Parathyroid adenoma (tissue), 2 donors: ENCODE results near the gene CD14.
"Not testable (repeated sequence)": the region's sequence is repeated elsewhere in the genome, so short reads cannot be mapped to it uniquely, and the experiment has no call there.

ENCODE experiments used
- H2AFZ ChIP-seq: fragments of 300-600 bp; sonication (generic); one replicate; pipeline ENCODE4 v1.7.0; 2017; ENCODE audit warnings: antibody characterized with exemption, mild to moderate bottlenecking
- H3K27ac ChIP-seq: fragments of 300-600 bp; sonication (generic); one replicate; pipeline ENCODE4 v1.7.0; 2017
- H3K27me3 ChIP-seq: fragments of 300-600 bp; sonication (generic); one replicate; pipeline ENCODE4 v1.7.0; 2017; ENCODE audit warnings: low read length; ENCODE audit not compliant: control insufficient read depth, insufficient read depth
- H3K36me3 ChIP-seq: fragments of 300-600 bp; sonication (generic); one replicate; pipeline ENCODE4 v1.7.0; 2017; ENCODE audit warnings: low read length; ENCODE audit not compliant: control insufficient read depth, insufficient read depth
- H3K4me1 ChIP-seq: fragments of 300-600 bp; sonication (generic); one replicate; pipeline ENCODE4 v1.7.0; 2017; ENCODE audit warnings: control low read depth
- H3K4me2 ChIP-seq: fragments of 300-600 bp; sonication (generic); one replicate; pipeline ENCODE4 v1.7.0; 2017; ENCODE audit warnings: low read length
- H3K4me3 ChIP-seq: fragments of 300-600 bp; sonication (generic); one replicate; pipeline ENCODE4 v1.7.0; 2017; ENCODE audit warnings: low read depth, low read length
- H3K79me2 ChIP-seq: fragments of 300-600 bp; sonication (generic); one replicate; pipeline ENCODE4 v1.7.0; 2017; ENCODE audit warnings: control low read depth
- H3K9ac ChIP-seq: fragments of 300-600 bp; sonication (generic); one replicate; pipeline ENCODE4 v1.7.0; 2017; ENCODE audit warnings: mild to moderate bottlenecking
- H3K9me3 ChIP-seq: fragments of 300-600 bp; sonication (generic); one replicate; pipeline ENCODE4 v1.7.0; 2017; ENCODE audit warnings: low read length; ENCODE audit not compliant: control insufficient read depth
- CTCF ChIP-seq: fragments of 300-600 bp; sonication (generic); IDR thresholded peaks from one replicate; pipeline ENCODE4 v1.7.0; 2017; ENCODE audit warnings: antibody characterized with exemption, mild to moderate bottlenecking
- donor health status: primary hyperparathyroidism.

The CD14 gene

GRCh38 chr5:140631831-140632365 lies 1.1 kb downstream of the CD14 start:
- peak overlapping the region; percentile 88 for H3K4me2 ChIP-seq
- no peak overlapping the region for H3K9ac ChIP-seq
- H3K9me3 ChIP-seq: no peaks in the 10 kb centered on the region
- no peaks in the 10 kb centered on the region for H3K27me3 ChIP-seq
- peak overlapping the region; percentile 94 for H2AFZ ChIP-seq
- no peaks in the 10 kb centered on the region for H3K79me2 ChIP-seq
- H3K36me3 ChIP-seq: no peaks in the 10 kb centered on the region
- no peak for TF ChIP-seq CTCF
- H3K4me1 ChIP-seq: no peaks in the 10 kb centered on the region
- H3K27ac ChIP-seq: peak overlapping the region; percentile 75
- H3K4me3 ChIP-seq: peak overlapping the region; percentile 63

GRCh38 chr5:140631036-140631417 lies 1.9 kb downstream of the CD14 start:
- peak overlapping the region; percentile 29 for H3K27ac ChIP-seq
- no peak for TF ChIP-seq CTCF
- H3K4me1 ChIP-seq: no peaks in the 10 kb centered on the region
- no peak overlapping the region for H3K9ac ChIP-seq
- H3K4me2 ChIP-seq: no peak overlapping the region
- no peaks in the 10 kb centered on the region for H3K27me3 ChIP-seq
- no peak overlapping the region for H3K4me3 ChIP-seq
- no peaks in the 10 kb centered on the region for H3K36me3 ChIP-seq
- no peaks in the 10 kb centered on the region for H3K79me2 ChIP-seq
- H3K9me3 ChIP-seq: no peaks in the 10 kb centered on the region
- no peak overlapping the region for H2AFZ ChIP-seq

- Histone ChIP-seq H3K27ac (peak overlapping the region; percentile 29), H3K4me1 (no peaks in the 10 kb centered on the region), H3K9ac (no peak overlapping the region), H2AFZ (no peak overlapping the region), H3K4me2 (no peak overlapping the region), H3K36me3 (no peaks in the 10 kb centered on the region), H3K27me3 (no peaks in the 10 kb centered on the region), H3K4me3 (no peak overlapping the region), H3K79me2 (no peaks in the 10 kb centered on the region), H3K9me3 (no peaks in the 10 kb centered on the region)
- no peak for TF ChIP-seq CTCF
Observed at GRCh38 chr5:140630292-140631035, 2.5 kb downstream of the CD14 start.

GRCh38 chr5:140628711-140629110 lies 4.3 kb downstream of the CD14 start:
- Histone ChIP-seq H3K27ac (no peak overlapping the region), H3K9me3 (no peaks in the 10 kb centered on the region), H3K27me3 (no peaks in the 10 kb centered on the region), H3K4me2 (no peak overlapping the region), H3K9ac (no peak overlapping the region), H3K4me3 (no peak overlapping the region), H3K36me3 (no peaks in the 10 kb centered on the region), H3K79me2 (no peaks in the 10 kb centered on the region), H3K4me1 (no peaks in the 10 kb centered on the region), H2AFZ (no peak overlapping the region)
- no peak for TF ChIP-seq CTCF

- Histone ChIP-seq H3K9me3 (no peaks in the 10 kb centered on the region), H3K27me3 (no peaks in the 10 kb centered on the region), H3K9ac (no peak overlapping the region), H3K4me2 (no peak overlapping the region), H2AFZ (no peak overlapping the region), H3K27ac (no peak overlapping the region), H3K79me2 (no peaks in the 10 kb centered on the region), H3K4me3 (no peak overlapping the region), H3K36me3 (no peaks in the 10 kb centered on the region), H3K4me1 (no peaks in the 10 kb centered on the region)
- TF ChIP-seq CTCF: no peak
Observed at GRCh38 chr5:140627972-140628371, 5.0 kb downstream of the CD14 start.

GRCh38 chr5:140624886-140625285 lies 8.1 kb downstream of the CD14 start:
- H3K36me3 ChIP-seq, H3K27ac ChIP-seq, H3K9ac ChIP-seq, H3K9me3 ChIP-seq, H3K4me3 ChIP-seq, H3K27me3 ChIP-seq, H3K4me2 ChIP-seq, H3K79me2 ChIP-seq, H3K4me1 ChIP-seq: not testable (repeated sequence)
- H2AFZ ChIP-seq: peak overlapping the region; percentile 8

GRCh38 chr5:140623061-140623460 lies 9.9 kb downstream of the CD14 start:
- H3K4me1 ChIP-seq, H3K4me3 ChIP-seq, H3K27me3 ChIP-seq, H3K4me2 ChIP-seq, H3K9ac ChIP-seq, H3K9me3 ChIP-seq, H3K27ac ChIP-seq, H3K79me2 ChIP-seq, H3K36me3 ChIP-seq, H2AFZ ChIP-seq: not testable (repeated sequence)
